HG03439 (cell line): ENCODE results near the gene ANK3.

Source experiments
- ATAC-seq: cut with Tn5 transposase; IDR thresholded peaks from one replicate; pipeline ENCODE4 v1.9.1; 2021; ENCODE audit warnings: mild to moderate bottlenecking, moderate library complexity; ENCODE audit not compliant: unreplicated experiment

ANK3 gene

GRCh38 chr10:60389413-60390025 lies at the start of gene ANK3:
TSS of gene ANK3 (minus strand) at chr10:60389875. CDS start at chr10:60389538, 337 bp downstream.
- no peak for ATAC-seq

GRCh38 chr10:60434418-60435046 lies 44.9 kb upstream of the ANK3 start:
- ATAC-seq: no peak

- ATAC-seq: no peak
Measured at GRCh38 chr10:60433684-60434083, 44.0 kb upstream of the ANK3 start.

- ATAC-seq: no peak
Measured at GRCh38 chr10:60430836-60431597, 41.3 kb upstream of the ANK3 start.

- ATAC-seq: no peak
Measured at GRCh38 chr10:60430017-60430416, 40.3 kb upstream of the ANK3 start.

- no peak for ATAC-seq
Measured at GRCh38 chr10:60429084-60429849, 39.6 kb upstream of the ANK3 start.

- ATAC-seq: no peak
Measured at GRCh38 chr10:60428387-60428737, 38.7 kb upstream of the ANK3 start.

GRCh38 chr10:60427709-60428386 lies 38.2 kb upstream of the ANK3 start:
- no peak for ATAC-seq

GRCh38 chr10:60427148-60427547 lies 37.5 kb upstream of the ANK3 start:
- no peak for ATAC-seq

- no peak for ATAC-seq
Measured at GRCh38 chr10:60426425-60426824, 36.8 kb upstream of the ANK3 start.

GRCh38 chr10:60425392-60426110 lies 35.9 kb upstream of the ANK3 start:
- ATAC-seq: no peak

- ATAC-seq: no peak
Measured at GRCh38 chr10:60424971-60425370, 35.3 kb upstream of the ANK3 start.

GRCh38 chr10:60423920-60424319 lies 34.2 kb upstream of the ANK3 start:
- ATAC-seq: no peak

- no peak for ATAC-seq
Measured at GRCh38 chr10:60422809-60423208, 33.1 kb upstream of the ANK3 start.

GRCh38 chr10:60420991-60421894 lies 31.6 kb upstream of the ANK3 start:
- ATAC-seq: no peak

- ATAC-seq: no peak
Measured at GRCh38 chr10:60419249-60419648, 29.6 kb upstream of the ANK3 start.

- ATAC-seq: no peak
Measured at GRCh38 chr10:60417901-60418300, 28.2 kb upstream of the ANK3 start.

- ATAC-seq: no peak
Measured at GRCh38 chr10:60417024-60417423, 27.3 kb upstream of the ANK3 start.

GRCh38 chr10:60414877-60415585 lies 25.4 kb upstream of the ANK3 start:
- ATAC-seq: no peak
